ENCODE data around the gene RAB11A. TPM values are rescaled to one million over a fixed set of nuclear protein-coding genes. Genes with fewer than 3 reads are reported as not detected.

RAB11A gene
- total and polyA plus RNA-seq, 2 of the 13 experiments (the other 11 are each of a cell fraction or from before 2014, with no cell fraction given), result 161 to 162 TPM

GRCh38 chr15:65832549-65833364 lies 36.5 kb upstream of the RAB11A start (continued):
- TF ChIP-seq ZNF317 (CRISPR knock-in tag; IDR thresholded peaks at IDR 0.05) (0 out of 2 replicates have a peak, but pooled peaks have one; percentile 30), ZNF652 (CRISPR knock-in tag; IDR thresholded peaks at IDR 0.05; ENCODE audit: borderline replicate concordance, low read depth) (0 out of 2 replicates have a peak, but pooled peaks have one; percentile 17), IRF9 (CRISPR knock-in tag; IDR thresholded peaks at IDR 0.05; ENCODE audit: borderline replicate concordance) (0 out of 2 replicates have a peak, but pooled peaks have one; percentile 43), ZNF800 (CRISPR knock-in tag; IDR thresholded peaks at IDR 0.05) (0 out of 2 replicates have a peak, but pooled peaks have one; percentile 26), SALL1 (CRISPR knock-in tag; IDR thresholded peaks at IDR 0.05) (peak; percentile 96), KAT7 (CRISPR knock-in tag; IDR thresholded peaks at IDR 0.05; ENCODE audit: borderline replicate concordance) (peak; percentile 62; the same call in 1 of the 2 replicates), PRDM10 (CRISPR knock-in tag; IDR thresholded peaks at IDR 0.05; ENCODE audit: low read depth) (peak; percentile 87), ZFP1 (CRISPR knock-in tag; IDR thresholded peaks at IDR 0.05) (peak; percentile 62; the same call in 1 of the 2 replicates), CTCF (CRISPR knock-in tag; IDR thresholded peaks at IDR 0.05) (peak; percentile 62), ZNF556 (CRISPR knock-in tag; IDR thresholded peaks at IDR 0.05; ENCODE audit: borderline replicate concordance) (peak; percentile 60; the same call in 1 of the 2 replicates), BRD4 (CRISPR knock-in tag; IDR thresholded peaks at IDR 0.05) (peak; percentile 67; the same call in 1 of the 2 replicates), WIZ (CRISPR knock-in tag; IDR thresholded peaks at IDR 0.05) (peak; percentile 75; the same call in 1 of the 2 replicates), ARID4A (CRISPR knock-in tag; IDR thresholded peaks at IDR 0.05; ENCODE audit: borderline replicate concordance) (peak; percentile 66; the same call in 1 of the 2 replicates)

Measured in HepG2 (cell line).